HG03432 (cell line): ENCODE data around the gene SORCS2.

Experiments used
- ATAC-seq: cut with Tn5 transposase; IDR thresholded peaks from one replicate; pipeline ENCODE4 v1.9.1; 2021; ENCODE audit warnings: mild to moderate bottlenecking, moderate library complexity; ENCODE audit not compliant: unreplicated experiment

The SORCS2 gene

GRCh38 chr4:7652451-7652881 is 460.1 kb downstream of the SORCS2 start:
- ATAC-seq, result no peak

DNA sequence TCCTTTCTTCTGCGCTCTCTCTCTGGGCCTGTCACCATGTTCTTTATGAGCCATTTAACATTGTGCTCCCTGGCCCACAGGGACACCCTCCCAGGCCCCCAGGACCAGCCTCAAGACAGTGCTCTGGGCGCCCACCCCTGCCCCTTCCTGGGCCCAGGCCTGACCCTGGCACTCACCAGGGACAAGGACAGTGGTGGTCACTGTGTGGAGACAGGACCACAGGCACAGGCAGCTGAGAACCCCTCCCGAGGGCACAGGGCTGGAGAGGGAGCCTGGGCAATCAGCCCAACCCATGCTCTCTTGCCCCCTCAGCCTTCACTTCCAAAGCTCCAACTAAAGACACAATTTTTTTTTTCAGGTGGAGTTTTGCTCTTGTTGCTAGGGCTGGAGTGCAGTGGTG is 460.6 kb downstream of the SORCS2 start:
- ATAC-seq, result no peak

- ATAC-seq, result no peak
These were observed 461.4 kb downstream of the SORCS2 start for GRCh38 chr4:7653510-7654369.

GRCh38 chr4:7654550-7655445 is 462.5 kb downstream of the SORCS2 start:
- no peak for ATAC-seq

DNA sequence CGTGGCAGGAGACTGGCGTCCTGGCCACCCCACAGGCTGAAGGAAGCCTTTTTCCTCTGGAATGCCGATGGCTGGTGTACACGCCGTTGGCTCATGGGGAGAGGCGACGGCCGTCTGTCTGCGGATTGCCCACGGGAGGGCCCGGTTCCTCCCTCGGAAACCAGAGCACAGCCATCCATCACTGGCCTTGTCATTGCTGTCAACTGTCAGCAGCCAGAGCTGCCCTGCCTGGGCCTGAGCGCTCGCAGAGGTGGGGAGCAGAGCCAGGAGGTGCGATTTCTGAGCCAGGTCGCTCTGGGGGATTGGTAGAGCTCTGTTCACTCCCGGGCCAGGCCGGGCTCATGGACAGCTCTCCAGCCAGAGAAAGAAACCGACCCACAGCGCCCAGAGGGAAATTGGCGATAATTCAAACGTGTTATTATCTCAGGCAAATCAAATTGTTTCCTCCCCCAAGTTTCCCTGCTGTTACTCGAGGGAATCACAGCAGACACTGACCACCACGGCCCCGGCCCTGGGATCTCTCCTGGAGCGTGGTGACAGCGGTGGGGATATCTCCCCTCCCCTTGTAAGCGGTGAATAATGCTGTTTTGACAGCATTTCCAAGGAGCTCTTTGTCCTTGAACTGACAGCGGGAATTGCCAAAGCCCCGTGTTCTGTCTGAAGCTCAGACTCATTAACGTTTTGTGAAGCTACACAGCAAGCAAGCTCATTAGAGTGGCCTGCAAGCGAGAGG is 463.3 kb downstream of the SORCS2 start:
- ATAC-seq, result no peak

GRCh38 chr4:7656244-7656800 is 464.0 kb downstream of the SORCS2 start:
- no peak for ATAC-seq

GRCh38 chr4:7657545-7658297 is 465.4 kb downstream of the SORCS2 start:
- ATAC-seq, result no peak

DNA sequence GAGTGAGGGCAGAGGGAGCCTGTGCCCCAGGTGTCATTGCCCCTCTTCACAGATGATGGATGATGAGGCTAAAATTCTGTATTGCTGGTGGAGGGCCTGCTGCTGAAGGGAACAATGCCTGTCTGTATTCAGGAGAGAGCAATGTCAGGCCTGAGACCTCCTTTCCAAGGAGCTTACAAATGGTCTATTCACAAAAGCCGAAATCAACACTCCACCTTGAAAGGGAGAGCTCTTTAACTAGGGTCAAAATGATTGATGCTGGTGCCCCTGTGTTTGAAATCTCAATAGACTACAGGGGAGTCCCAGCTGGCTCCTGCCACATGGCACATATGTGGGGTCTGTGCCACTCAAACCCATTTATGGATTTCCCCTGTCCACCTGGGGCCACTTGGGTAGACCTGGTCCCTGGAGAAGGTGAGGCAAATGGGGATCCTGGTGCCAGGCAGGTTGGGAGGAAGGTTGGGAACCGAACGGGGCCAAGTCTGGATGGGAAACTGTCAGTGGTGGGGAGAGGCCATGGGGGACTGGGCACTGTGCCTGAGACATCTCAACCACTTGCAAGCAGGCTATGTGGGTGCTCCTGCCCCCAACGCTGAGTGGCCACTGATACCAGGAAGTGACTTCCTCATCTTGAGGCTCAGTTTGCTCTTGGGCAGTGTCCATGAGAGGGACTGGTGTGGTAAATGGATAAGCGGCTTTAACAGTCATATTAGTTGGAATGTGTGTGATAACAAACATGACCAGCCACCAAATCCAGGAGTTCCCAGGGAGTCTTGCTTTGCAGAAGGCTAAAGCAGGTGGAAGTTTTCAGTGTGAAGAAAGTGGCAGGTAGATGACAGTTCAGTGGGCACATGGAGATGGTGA is 466.2 kb downstream of the SORCS2 start:
- no peak for ATAC-seq

DNA sequence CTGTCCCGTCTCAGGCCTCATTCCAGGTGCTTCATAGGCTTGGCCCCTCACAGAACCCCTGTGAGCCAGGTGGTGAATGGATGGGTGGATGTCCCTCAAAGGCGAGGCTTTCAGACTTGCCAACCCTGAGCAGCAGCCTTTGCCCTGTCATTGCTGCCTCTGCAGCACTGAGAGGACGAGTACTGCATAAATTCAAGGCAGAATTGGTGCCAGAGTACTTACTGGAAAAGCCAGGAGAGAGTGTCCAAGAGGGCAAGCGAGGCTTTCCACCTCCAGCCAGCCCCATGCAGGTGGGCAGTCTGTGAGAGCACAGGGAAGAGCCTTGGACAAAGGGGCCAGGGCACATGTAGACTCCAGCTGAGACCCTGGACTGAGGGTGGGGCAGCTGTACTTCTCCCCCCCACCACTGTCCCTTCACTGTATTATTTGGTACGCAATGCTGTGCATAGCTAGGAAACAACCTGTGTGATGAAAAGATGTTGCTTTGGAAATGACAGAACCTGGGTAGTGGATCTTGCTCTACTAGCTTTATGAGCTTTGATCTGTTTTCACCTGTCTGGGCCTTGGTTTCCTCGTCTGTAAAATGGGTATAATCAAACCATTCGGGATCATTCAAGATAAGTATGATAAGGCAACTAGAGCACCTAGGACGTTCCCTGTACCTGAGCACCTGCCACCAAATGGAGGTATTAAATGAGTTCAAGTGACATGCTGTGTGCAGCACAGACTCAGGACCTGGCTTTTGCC is 467.3 kb downstream of the SORCS2 start:
- ATAC-seq, result no peak

DNA sequence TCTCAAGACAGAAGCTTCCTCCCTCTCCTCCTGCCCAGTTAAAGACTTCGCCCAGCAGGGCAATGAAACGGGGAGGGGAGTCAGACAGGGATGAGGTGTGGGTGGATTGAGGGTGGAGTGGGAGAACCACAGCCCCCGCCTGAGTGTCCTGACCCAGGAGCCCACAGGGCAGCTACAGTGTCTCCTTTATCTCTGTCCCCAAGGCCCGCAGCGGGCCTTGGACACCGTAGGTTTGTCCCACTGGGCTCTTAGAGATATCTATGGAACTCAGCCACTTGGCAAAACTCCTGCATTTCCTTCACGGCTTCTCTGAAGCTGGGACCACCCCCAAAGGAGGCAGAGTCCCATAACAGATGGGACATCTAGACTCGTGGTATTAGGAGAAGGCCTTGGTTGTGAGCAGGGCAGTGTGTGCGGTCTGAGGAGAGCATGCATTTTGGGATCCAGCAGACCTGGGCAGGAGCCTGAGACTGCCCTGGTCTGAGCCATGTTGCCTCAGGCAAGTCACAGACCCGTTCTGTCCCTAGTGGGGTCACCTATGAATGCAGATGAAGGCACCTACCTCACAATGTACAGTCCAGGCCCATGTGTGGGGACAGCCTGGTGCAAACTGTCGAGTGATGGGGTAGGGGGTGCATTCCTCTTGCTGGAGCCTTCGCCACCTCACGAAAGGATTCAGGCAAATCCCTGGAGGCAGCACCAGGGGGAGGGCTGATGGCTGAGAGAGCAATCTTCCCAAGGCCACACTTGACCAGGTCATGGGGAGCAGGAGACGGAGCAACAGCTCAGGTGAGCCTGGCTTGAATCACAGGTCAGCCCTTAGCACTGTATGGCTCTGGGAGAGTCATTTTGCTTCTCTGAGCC is 468.1 kb downstream of the SORCS2 start:
- no peak for ATAC-seq

GRCh38 chr4:7661066-7661748 is 468.9 kb downstream of the SORCS2 start:
- ATAC-seq, result no peak

DNA sequence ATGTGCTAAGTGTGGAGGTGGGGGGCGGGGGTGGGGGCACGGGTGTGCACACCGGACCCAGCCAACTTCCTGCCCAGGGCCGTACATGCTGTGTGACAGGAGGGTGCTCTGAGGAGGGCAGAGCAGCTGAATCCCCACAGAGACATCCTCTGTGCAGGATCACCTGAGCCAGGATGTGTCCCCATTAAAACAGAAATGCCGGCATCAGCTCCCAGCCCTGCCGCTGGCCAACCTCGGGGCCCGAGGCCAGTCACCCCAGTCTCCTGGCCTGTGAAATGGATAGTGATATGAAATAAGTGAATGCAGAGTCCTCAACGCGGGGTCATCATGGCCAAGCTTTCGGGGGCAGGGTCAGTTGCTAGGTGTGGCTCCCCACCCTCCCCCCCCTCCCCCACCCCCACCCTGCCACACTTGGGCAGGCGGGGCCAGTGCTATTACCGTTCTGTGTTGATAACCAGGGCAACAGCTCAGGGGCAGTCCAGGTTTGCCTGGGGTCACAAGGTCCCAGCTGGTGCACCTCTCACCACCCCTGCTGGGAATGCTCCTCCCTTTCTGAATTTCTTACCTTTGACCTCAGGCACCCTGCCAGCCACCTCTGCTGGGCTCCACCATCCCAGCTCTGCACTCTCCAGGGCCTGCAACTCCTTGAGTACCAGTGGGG is 469.6 kb downstream of the SORCS2 start:
- no peak for ATAC-seq

DNA sequence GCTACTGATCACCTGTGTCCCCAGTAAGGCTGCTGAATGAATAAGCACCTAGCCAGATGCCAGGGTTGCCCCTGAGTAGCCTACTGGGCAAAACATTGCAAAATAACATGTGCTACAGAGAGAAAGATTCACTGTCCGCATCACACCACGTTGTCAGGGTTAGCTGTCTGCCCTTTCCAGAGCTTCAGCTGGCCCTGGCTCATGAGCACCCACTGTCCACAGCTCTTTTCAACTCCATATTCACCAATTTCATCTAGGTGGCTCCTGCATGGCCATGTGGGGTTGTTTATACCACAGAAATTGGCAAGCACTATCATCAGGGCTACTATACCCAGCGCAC is 470.1 kb downstream of the SORCS2 start:
- no peak for ATAC-seq

GRCh38 chr4:7663075-7663541 is 470.8 kb downstream of the SORCS2 start:
- ATAC-seq, result no peak

DNA sequence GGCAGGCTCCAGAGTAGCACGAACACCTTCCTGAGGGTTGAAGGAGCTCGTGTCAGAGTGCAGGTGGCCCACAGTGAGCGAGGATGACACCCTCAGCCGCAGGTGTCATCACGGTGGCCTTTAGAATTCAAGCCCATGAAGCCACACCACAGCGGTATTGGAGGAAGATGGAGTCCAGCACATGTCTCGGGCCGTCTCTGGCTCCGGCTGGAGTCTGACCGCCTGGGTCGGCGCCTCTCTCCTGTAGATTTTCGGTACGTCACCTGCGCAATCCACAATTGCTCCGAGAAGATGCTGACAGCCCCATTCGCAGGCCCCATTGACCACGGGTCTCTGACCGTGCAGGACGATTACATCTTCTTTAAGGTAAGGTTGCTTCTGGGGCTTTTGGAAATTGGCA is 471.8 kb downstream of the SORCS2 start:
- no peak for ATAC-seq

GRCh38 chr4:7665321-7665720 is 473.0 kb downstream of the SORCS2 start:
- no peak for ATAC-seq
